Measurements from ENCODE around the gene ABCA6. TPM values are rescaled to one million over a fixed set of nuclear protein-coding genes. Genes with fewer than 3 reads are reported as not detected.

ABCA6 gene
- total RNA-seq, 2 donors from 2014 or later: 20.8 to 35.9 TPM

GRCh38 chr17:69179227-69179952, 37.7 kb upstream of the ABCA6 start:
- Histone ChIP-seq H3K27ac (no peak overlapping the region), H3K9me3 (no peaks in the 10 kb centered on the region)
- peak in 1 of 4 donors; percentile 10 for DNase-seq

GRCh38 chr17:69176457-69176795, 34.7 kb upstream of the ABCA6 start:
- no peak overlapping the region for H3K4me3 ChIP-seq
- H3K27ac ChIP-seq: peak overlapping the region in 1 of 4 donors; percentile 41
- intact Hi-C loops (cut with DNase I): no loop called here
- TF ChIP-seq, protein P1, sequence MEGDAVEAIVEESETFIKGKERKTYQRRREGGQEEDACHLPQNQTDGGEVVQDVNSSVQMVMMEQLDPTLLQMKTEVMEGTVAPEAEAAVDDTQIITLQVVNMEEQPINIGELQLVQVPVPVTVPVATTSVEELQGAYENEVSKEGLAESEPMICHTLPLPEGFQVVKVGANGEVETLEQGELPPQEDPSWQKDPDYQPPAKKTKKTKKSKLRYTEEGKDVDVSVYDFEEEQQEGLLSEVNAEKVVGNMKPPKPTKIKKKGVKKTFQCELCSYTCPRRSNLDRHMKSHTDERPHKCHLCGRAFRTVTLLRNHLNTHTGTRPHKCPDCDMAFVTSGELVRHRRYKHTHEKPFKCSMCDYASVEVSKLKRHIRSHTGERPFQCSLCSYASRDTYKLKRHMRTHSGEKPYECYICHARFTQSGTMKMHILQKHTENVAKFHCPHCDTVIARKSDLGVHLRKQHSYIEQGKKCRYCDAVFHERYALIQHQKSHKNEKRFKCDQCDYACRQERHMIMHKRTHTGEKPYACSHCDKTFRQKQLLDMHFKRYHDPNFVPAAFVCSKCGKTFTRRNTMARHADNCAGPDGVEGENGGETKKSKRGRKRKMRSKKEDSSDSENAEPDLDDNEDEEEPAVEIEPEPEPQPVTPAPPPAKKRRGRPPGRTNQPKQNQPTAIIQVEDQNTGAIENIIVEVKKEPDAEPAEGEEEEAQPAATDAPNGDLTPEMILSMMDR (IDR thresholded peaks at IDR 0.05): no peak
- no peak for TF ChIP-seq POLR2A (IDR thresholded peaks at IDR 0.05)
- no peaks in the 10 kb centered on the region for H3K9me3 ChIP-seq
- H3K4me1 ChIP-seq: no peaks in the 10 kb centered on the region
- no peaks in the 10 kb centered on the region for H3K27me3 ChIP-seq
- H3K36me3 ChIP-seq (replicated peaks in 1 of 2; ENCODE audit: insufficient read depth in 1 of 2, low read depth in 2 of 2): no peaks in the 10 kb centered on the region
- ATAC-seq (no peak), DNase-seq (no peak)
- 82 to 95% methylated on average over 1 of the region's 1 CpG for WGBS, 2 donors

More at GRCh38 chr17:69179227-69179952, 37.7 kb upstream of the ABCA6 start:
- Histone ChIP-seq H3K4me3 (no peak overlapping the region), H3K4me1 (no peaks in the 10 kb centered on the region), H3K36me3 (replicated peaks in 1 of 2; ENCODE audit: insufficient read depth in 1 of 2, low read depth in 2 of 2) (no peaks in the 10 kb centered on the region), H3K27me3 (no peaks in the 10 kb centered on the region)
- intact Hi-C loops (cut with DNase I): no loop called here
- TF ChIP-seq, protein P1 (IDR thresholded peaks at IDR 0.05): no peak
- TF ChIP-seq POLR2A (IDR thresholded peaks at IDR 0.05): no peak
- WGBS, 2 donors: 66 to 67% methylated on average over 4 of the region's 4 CpGs
- ATAC-seq: no peak

- no peak for TF ChIP-seq POLR2A (IDR thresholded peaks at IDR 0.05)
- TF ChIP-seq, protein P1 (IDR thresholded peaks at IDR 0.05): no peak
- 89 to 90% methylated on average over 4 of the region's 4 CpGs for WGBS, 2 donors
- no peaks in the 10 kb centered on the region for H3K27me3 ChIP-seq
- no peak overlapping the region for H3K4me3 ChIP-seq
- H3K27ac ChIP-seq: peak overlapping the region in 1 of 4 donors; percentile 41
- intact Hi-C loops (cut with DNase I): no loop called here
- DNase-seq (peak in 1 of 4 donors; percentile 8), ATAC-seq (no peak)
- H3K9me3 ChIP-seq: no peaks in the 10 kb centered on the region
- no peaks in the 10 kb centered on the region for H3K36me3 ChIP-seq (replicated peaks in 1 of 2; ENCODE audit: insufficient read depth in 1 of 2, low read depth in 2 of 2)
- no peaks in the 10 kb centered on the region for H3K4me1 ChIP-seq
Observed at GRCh38 chr17:69175625-69176456, 34.1 kb upstream of the ABCA6 start.

GRCh38 chr17:69175262-69175624, 33.5 kb upstream of the ABCA6 start:
- TF ChIP-seq POLR2A (IDR thresholded peaks at IDR 0.05): no peak
- TF ChIP-seq, protein P1 (IDR thresholded peaks at IDR 0.05): no peak
- DNase-seq: no peak
- Histone ChIP-seq H3K36me3 (replicated peaks in 1 of 2; ENCODE audit: insufficient read depth in 1 of 2, low read depth in 2 of 2) (no peaks in the 10 kb centered on the region), H3K4me3 (no peak overlapping the region), H3K9me3 (no peaks in the 10 kb centered on the region), H3K27me3 (no peaks in the 10 kb centered on the region), H3K27ac (no peak overlapping the region), H3K4me1 (no peaks in the 10 kb centered on the region)
- ATAC-seq: no peak
- WGBS, 2 donors: 91 to 92% methylated on average over 4 of the region's 4 CpGs
- intact Hi-C loops (cut with DNase I): no loop called here
